Sigmoid colon (tissue), 7 donors: ENCODE results near the gene SYT7. TPM values are rescaled to one million over a fixed set of nuclear protein-coding genes. Genes with fewer than 3 reads are reported as not detected.

ENCODE experiments used
- DNase-seq: peaks from one replicate; pipeline ENCODE4 v3.0.0-alpha.2; 2019
- H3K27ac ChIP-seq, 4 donors: fragments of 200-600 bp; sonication (generic); one replicate each; pipeline ENCODE4 v1.5.1; 2016 to 2019; ENCODE audit warnings: mild to moderate bottlenecking in 1 of 4
- H3K27me3 ChIP-seq, 3 donors: fragments of 200-600 bp; sonication (generic); one replicate each; pipeline ENCODE4 v1.5.1; 2019; ENCODE audit warnings: mild to moderate bottlenecking in 1 of 3
- H3K36me3 ChIP-seq, 4 donors: fragments of 200-600 bp; sonication (generic); one replicate each; pipeline ENCODE4 v1.5.1; 2016 to 2019
- H3K4me1 ChIP-seq, 4 donors: fragments of 200-600 bp; sonication (generic); one replicate each; pipeline ENCODE4 v1.5.1; 2017 to 2019
- H3K4me3 ChIP-seq, 4 donors: fragments of 200-600 bp; sonication (generic); one replicate each; pipeline ENCODE4 v1.5.1; 2017 to 2019; ENCODE audit warnings: mild to moderate bottlenecking in 2 of 4, moderate library complexity in 1 of 4
- H3K9me3 ChIP-seq, 4 donors: fragments of 200-600 bp in 3 of 4; sonication (generic) in 3 of 4; one replicate each; pipeline versions ENCODE4 v1.5.1 to v1.6.1; 2013 to 2019
- EP300 ChIP-seq, 4 donors: sonication (generic); formaldehyde crosslinking; IDR thresholded peaks; one replicate each; pipeline ENCODE4 v1.6.1; 2017; ENCODE audit warnings: antibody characterized with exemption in 4 of 4
- POLR2A ChIP-seq, 2 donors: fragments of 450-650 bp; IDR thresholded peaks; one replicate each; pipeline ENCODE4 v1.6.1; 2016; ENCODE audit warnings: antibody characterized with exemption in 2 of 2, mild to moderate bottlenecking in 2 of 2, moderate library complexity in 2 of 2
- POLR2AphosphoS5 ChIP-seq, 4 donors: sonication (generic); formaldehyde crosslinking; IDR thresholded peaks; one replicate each; pipeline ENCODE4 v1.6.1; 2017; ENCODE audit warnings: antibody characterized with exemption in 4 of 4
- WGBS, 2 donors: extraction: QIAGEN DNeasy Blood & Tissue Kit; methylation state at CpG; one replicate each; pipeline ENCODE4 v1.1.7; 2013; 5-methylcytosine and 5-hydroxymethylcytosine counted together
- intact Hi-C: fragments of 100-400 bp; cut with DNase I; formaldehyde crosslinking; loops from one replicate; pipeline ENCODE4 v1.15.1; 2023
- polyA plus RNA-seq, 3 donors: library from polyadenylated mRNA; stranded (reverse); fragments of 200-250 nt; gene quantifications; one replicate each; pipeline ENCODE4 v1.2.3, GENCODE V29; 2013
- total RNA-seq, 4 donors: library from RNA; depleted of rRNA; stranded (reverse); fragments of >200 nt; gene quantifications; one replicate each; pipeline ENCODE4 v1.1.0, GENCODE V29; 2016
- TF ChIP-seq, protein P1 (sequence below), 4 experiments: fragments of 450-650 bp in 3 of 4; fragments of 200-600 bp in 1 of 4; IDR thresholded peaks; one replicate each; pipeline ENCODE4 v1.5.1; 2016 to 2019; ENCODE audit warnings: antibody characterized with exemption in 4 of 4, mild to moderate bottlenecking in 3 of 4, moderate library complexity in 2 of 4
- donor health status: healthy with polysubstance abuse.
- donor health status: Bipolar disorder and iron deficiency.
- donor health status: healthy.

SYT7 gene
- total and polyA plus RNA-seq, 7 donors, result 0.66 to 8.4 (median 3.6) TPM

DNA sequence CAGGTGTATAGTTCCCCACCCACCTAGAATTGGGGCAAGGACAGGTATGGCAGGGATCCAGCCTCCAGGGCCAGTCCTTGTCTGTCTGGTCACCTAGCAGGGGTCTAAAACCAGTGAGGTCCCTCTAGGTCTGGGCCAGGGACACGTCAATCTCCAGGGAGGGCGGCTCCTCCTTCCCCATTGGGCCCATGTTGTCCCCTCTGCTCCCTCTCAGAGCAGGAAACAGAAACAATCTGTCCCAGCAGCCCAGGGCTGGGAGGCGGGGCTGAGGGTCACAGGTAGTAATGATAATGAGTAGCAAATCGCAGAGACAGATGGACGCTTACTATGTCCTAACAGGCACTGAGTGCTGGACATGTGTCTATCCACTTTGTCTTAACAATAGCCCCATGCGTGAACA is 22.8 kb upstream of the SYT7 start:
- no peaks in the 10 kb centered on the region for H3K9me3 ChIP-seq
- no peak overlapping the region for H3K4me3 ChIP-seq
- H3K27ac ChIP-seq, result peak overlapping the region in 3 of 4 donors; percentile 36 to 56 (median 50)
- H3K4me1 ChIP-seq, result peaks cover 0 to 3% (median 0%) of the 10 kb centered on the region in 4 donors
- peaks cover 0 to 27% (median 0%) of the 10 kb centered on the region in 3 donors for H3K27me3 ChIP-seq
- no peak for DNase-seq
- intact Hi-C loops, result no loop called here
- TF ChIP-seq POLR2A (IDR thresholded peaks at IDR 0.05) (no peak), EP300 (IDR thresholded peaks at IDR 0.05) (no peak), POLR2AphosphoS5 (IDR thresholded peaks at IDR 0.05) (no peak)
- TF ChIP-seq, protein P1, sequence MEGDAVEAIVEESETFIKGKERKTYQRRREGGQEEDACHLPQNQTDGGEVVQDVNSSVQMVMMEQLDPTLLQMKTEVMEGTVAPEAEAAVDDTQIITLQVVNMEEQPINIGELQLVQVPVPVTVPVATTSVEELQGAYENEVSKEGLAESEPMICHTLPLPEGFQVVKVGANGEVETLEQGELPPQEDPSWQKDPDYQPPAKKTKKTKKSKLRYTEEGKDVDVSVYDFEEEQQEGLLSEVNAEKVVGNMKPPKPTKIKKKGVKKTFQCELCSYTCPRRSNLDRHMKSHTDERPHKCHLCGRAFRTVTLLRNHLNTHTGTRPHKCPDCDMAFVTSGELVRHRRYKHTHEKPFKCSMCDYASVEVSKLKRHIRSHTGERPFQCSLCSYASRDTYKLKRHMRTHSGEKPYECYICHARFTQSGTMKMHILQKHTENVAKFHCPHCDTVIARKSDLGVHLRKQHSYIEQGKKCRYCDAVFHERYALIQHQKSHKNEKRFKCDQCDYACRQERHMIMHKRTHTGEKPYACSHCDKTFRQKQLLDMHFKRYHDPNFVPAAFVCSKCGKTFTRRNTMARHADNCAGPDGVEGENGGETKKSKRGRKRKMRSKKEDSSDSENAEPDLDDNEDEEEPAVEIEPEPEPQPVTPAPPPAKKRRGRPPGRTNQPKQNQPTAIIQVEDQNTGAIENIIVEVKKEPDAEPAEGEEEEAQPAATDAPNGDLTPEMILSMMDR (IDR thresholded peaks at IDR 0.05), result no peak
- H3K36me3 ChIP-seq, result no peaks in the 10 kb centered on the region
- 69 to 75% methylated on average over 6 of the region's 6 CpGs for WGBS, 2 donors

DNA sequence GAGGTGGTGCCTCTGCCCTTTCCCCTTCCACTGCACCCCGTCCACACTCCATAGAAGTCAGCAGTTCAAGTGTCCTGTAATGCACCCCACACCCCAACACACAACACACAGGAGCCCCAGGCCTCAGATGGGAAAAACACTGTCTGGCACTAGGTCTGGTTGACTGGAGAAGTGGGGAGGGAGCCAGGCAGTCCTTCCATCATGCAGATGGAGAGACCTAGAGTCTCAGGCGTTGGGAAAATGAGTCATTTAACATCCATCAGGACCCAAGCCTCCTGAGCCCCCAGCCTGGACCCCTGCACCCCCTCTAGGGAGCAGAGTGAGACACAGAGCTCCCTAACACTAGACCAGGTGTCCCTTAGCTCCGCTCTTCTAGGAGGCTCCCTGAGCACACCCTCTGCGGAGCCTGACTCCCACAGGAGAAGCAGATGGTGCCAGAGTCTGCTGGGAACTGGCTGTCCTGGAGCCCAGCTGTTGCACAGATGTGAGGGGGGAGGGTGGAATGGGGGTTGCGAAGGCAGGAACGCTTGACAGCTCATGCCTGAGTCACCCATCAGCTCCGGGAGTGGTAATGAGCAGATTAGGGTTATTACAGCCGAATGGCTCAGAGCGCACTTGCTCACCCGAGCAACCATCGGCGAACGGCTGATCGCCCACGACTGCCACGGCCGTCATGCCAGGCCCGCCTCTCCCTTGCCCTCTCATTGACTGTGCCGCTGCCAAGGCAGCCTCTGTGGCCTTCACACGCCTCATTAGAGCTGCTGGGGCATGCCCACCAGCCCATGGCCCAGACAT is 22.1 kb upstream of the SYT7 start:
- peaks cover 0 to 3% (median 0%) of the 10 kb centered on the region in 4 donors for H3K4me1 ChIP-seq
- H3K27ac ChIP-seq, result peak overlapping the region; percentile 36 to 56 (median 48)
- peak; percentile 95 for DNase-seq
- H3K27me3 ChIP-seq, result peaks cover 0 to 27% (median 0%) of the 10 kb centered on the region in 3 donors
- H3K36me3 ChIP-seq, result no peaks in the 10 kb centered on the region
- TF ChIP-seq POLR2AphosphoS5 (IDR thresholded peaks at IDR 0.05) (peak; percentile 40 to 69 (median 52)), POLR2A (IDR thresholded peaks at IDR 0.05) (no peak), EP300 (IDR thresholded peaks at IDR 0.05) (no peak)
- H3K4me3 ChIP-seq, result no peak overlapping the region
- WGBS, 2 donors, result 66 to 72% methylated on average over 20 of the region's 20 CpGs
- intact Hi-C loops, result no loop called here
- no peaks in the 10 kb centered on the region for H3K9me3 ChIP-seq

DNA sequence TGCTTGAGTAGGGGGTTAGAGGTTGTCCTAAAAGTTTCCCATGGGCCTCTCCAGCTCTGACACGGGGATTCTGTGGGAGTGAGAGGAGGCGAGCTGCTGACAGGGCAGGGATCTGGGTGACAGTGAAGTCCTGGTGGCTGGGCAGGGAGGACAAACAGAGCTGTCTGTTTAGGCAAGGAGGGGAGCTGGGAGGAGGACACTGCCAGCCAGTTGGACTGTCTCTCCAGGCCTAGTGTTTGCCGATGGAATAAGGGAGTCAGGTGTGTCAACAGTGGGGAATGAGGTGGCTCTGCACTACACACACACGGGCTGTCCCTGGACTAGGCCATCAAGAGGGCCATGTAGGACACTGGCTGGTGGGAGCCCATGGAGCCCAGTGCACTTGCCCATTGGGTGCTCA is 20.6 kb upstream of the SYT7 start:
- Histone ChIP-seq H3K4me1 (peaks cover 0 to 3% (median 0%) of the 10 kb centered on the region in 4 donors), H3K27me3 (peaks cover 0 to 27% (median 0%) of the 10 kb centered on the region in 3 donors), H3K9me3 (no peaks in the 10 kb centered on the region), H3K4me3 (no peak overlapping the region), H3K27ac (no peak overlapping the region), H3K36me3 (no peaks in the 10 kb centered on the region)
- TF ChIP-seq POLR2A (IDR thresholded peaks at IDR 0.05) (no peak), POLR2AphosphoS5 (IDR thresholded peaks at IDR 0.05) (no peak), EP300 (IDR thresholded peaks at IDR 0.05) (no peak)
- TF ChIP-seq, protein P1 (IDR thresholded peaks at IDR 0.05), result no peak
- no peak for DNase-seq
- intact Hi-C loops, result no loop called here
- WGBS, 2 donors, result 42 to 74% methylated on average over 4 of the region's 4 CpGs

DNA sequence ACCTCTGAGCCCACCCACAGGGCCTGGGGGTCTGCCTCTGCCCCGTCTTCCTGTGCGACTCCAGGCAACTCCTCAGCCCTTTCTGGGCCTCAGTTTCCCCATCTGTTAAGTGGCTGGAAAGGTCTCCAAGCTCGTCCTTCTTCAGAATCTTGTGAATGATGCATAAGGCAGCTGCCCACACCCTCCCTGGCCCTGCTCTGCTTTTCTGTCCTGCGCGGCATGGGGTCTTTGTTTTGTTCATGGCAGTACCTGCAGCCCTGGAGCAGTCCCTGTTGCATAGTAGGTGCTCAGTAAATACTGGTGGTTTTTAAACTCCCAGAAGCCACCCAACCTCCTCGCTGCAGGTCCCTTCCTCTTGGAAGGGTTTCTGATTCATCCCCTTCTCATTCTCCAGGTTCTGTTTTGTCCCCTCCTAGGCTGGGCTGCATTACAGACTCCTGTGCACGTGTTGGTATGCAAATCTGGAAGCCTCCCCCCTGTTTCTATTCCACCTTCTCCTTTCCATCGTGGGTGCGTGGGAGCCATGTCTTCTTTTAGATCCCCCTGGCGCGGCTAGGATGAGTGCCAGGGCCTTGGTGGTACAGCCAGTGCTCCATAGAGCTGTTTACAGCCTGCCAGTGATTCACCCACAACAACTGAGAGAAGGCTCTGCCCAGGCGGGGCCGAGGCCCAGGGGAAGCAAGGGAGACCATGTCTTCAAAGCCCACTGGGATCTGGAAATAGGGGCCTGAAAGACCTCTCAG is 19.3 kb upstream of the SYT7 start:
- 80 to 81% methylated on average over 13 of the region's 13 CpGs for WGBS, 2 donors
- H3K27ac ChIP-seq, result peak overlapping the region in 2 of 4 donors; percentile 36 to 50
- no peaks in the 10 kb centered on the region for H3K9me3 ChIP-seq
- no peaks in the 10 kb centered on the region for H3K36me3 ChIP-seq
- TF ChIP-seq, protein P1 (IDR thresholded peaks at IDR 0.05), result no peak
- TF ChIP-seq EP300 (IDR thresholded peaks at IDR 0.05), result no peak
- no peak for TF ChIP-seq POLR2AphosphoS5 (IDR thresholded peaks at IDR 0.05)
- no peak for TF ChIP-seq POLR2A (IDR thresholded peaks at IDR 0.05)
- H3K4me1 ChIP-seq, result peaks cover 0 to 3% (median 0%) of the 10 kb centered on the region in 4 donors
- no peak for DNase-seq
- intact Hi-C loops, result no loop called here
- H3K27me3 ChIP-seq, result peaks cover 0 to 27% (median 0%) of the 10 kb centered on the region in 3 donors
- no peak overlapping the region for H3K4me3 ChIP-seq
